Putamen (tissue), 1 donor: ENCODE results near the gene CRTAC1.

Experiments used
- DNase-seq: peaks from one replicate; pipeline ENCODE4 v3.0.0-alpha.2; 2016; ENCODE audit warnings: low spot score

The CRTAC1 gene

GRCh38 chr10:97923476-97923875 is 106.9 kb downstream of the CRTAC1 start:
- no peak for DNase-seq

- DNase-seq: no peak
Measured at GRCh38 chr10:97923057-97923456, 107.4 kb downstream of the CRTAC1 start.

- no peak for DNase-seq
Measured at GRCh38 chr10:97922022-97922758, 108.2 kb downstream of the CRTAC1 start.

GRCh38 chr10:97921581-97922021 is 108.8 kb downstream of the CRTAC1 start:
- no peak for DNase-seq

- no peak for DNase-seq
Measured at GRCh38 chr10:97920865-97921264, 109.6 kb downstream of the CRTAC1 start.

- no peak for DNase-seq
Measured at GRCh38 chr10:97919012-97919411, 111.4 kb downstream of the CRTAC1 start.

- peak; percentile 77 for DNase-seq
Measured at GRCh38 chr10:97916586-97916985, 113.8 kb downstream of the CRTAC1 start.

- DNase-seq: peak; percentile 89
Measured at GRCh38 chr10:97915346-97916131, 114.9 kb downstream of the CRTAC1 start.

GRCh38 chr10:97914837-97915211 is 115.6 kb downstream of the CRTAC1 start:
- DNase-seq: peak; percentile 73

GRCh38 chr10:97914171-97914836 is 116.1 kb downstream of the CRTAC1 start:
- DNase-seq: no peak

GRCh38 chr10:97913614-97914013 is 116.8 kb downstream of the CRTAC1 start:
- no peak for DNase-seq

GRCh38 chr10:97913193-97913592 is 117.2 kb downstream of the CRTAC1 start:
- no peak for DNase-seq

- no peak for DNase-seq
Measured at GRCh38 chr10:97911217-97911616, 119.2 kb downstream of the CRTAC1 start.

- DNase-seq: no peak
Measured at GRCh38 chr10:97910661-97911060, 119.8 kb downstream of the CRTAC1 start.

GRCh38 chr10:97907830-97908229 is 122.6 kb downstream of the CRTAC1 start:
- no peak for DNase-seq

GRCh38 chr10:97907211-97907610 is 123.2 kb downstream of the CRTAC1 start:
- DNase-seq: no peak

GRCh38 chr10:97905276-97905675 is 125.1 kb downstream of the CRTAC1 start:
- DNase-seq: no peak

GRCh38 chr10:97904576-97904975 is 125.8 kb downstream of the CRTAC1 start:
- no peak for DNase-seq

- no peak for DNase-seq
Measured at GRCh38 chr10:97904018-97904381, 126.4 kb downstream of the CRTAC1 start.

- DNase-seq: no peak
Measured at GRCh38 chr10:97903128-97904017, 127.0 kb downstream of the CRTAC1 start.

- DNase-seq: no peak
Measured at GRCh38 chr10:97901381-97901780, 129.0 kb downstream of the CRTAC1 start.

GRCh38 chr10:97898429-97898828 is 132.0 kb downstream of the CRTAC1 start:
- no peak for DNase-seq
